MM.1S (cell line): ENCODE measurements around the gene RAPGEF4.

Experiments
- CTCF ChIP-seq: fragments of 300-600 bp; sonication (generic); IDR thresholded peaks from 2 replicates; pipeline ENCODE4 v1.5.1; 2016; ENCODE audit warnings: antibody characterized with exemption, low read length, mixed read lengths
- EZH2 ChIP-seq: fragments of 300-600 bp; sonication (generic); optimal IDR thresholded peaks from 2 replicates; pipeline ENCODE3; 2017; ENCODE audit warnings: low read depth, mild to moderate bottlenecking, antibody characterized with exemption, low read length, mixed read lengths
- EZH2phosphoT487 ChIP-seq: fragments of 300-600 bp; sonication (generic); IDR thresholded peaks from 2 replicates; pipeline ENCODE4 v1.6.1; 2018; ENCODE audit warnings: antibody characterized with exemption, low read length

GRCh38 chr2:173037245-173038120 lies 301.8 kb downstream of the RAPGEF4 start:
- TF ChIP-seq CTCF (no peak), EZH2phosphoT487 (no peak), EZH2 (no peak)
